ENCODE results near the gene DRD1. TPM values are rescaled to one million over a fixed set of nuclear protein-coding genes. Genes with fewer than 3 reads are reported as not detected.
"Not testable (repeated sequence)": the region's sequence is repeated elsewhere in the genome, so short reads cannot be mapped to it uniquely, and the experiment has no call there.

DRD1 gene
- total and polyA plus RNA-seq, 7 experiments from 2014 or later, result not detected

DNA sequence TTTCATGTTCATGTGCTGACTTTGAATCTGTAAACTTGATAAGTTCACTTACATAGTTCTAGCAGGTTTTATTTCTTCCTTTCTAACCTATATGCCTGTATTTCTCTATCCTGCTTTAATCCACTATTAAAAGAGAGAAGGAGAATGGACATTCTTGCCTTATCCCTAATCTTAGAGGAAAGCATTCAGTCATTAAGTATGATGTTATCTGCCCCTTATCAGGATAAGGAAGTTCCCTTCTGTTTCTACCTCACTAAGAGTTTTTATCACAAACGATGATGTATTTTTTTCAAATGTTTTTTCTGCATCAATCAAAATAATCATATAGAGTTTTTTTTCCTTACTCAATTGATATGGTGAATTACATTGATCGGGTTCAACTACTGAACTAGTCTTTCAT lies 33.1 kb downstream of the DRD1 start:
- no peak for ATAC-seq
- no peak for DNase-seq
- POLR2A ChIA-PET, result no interaction called here
- CTCF ChIA-PET, result no interaction called here
- intact Hi-C loops (cut with micrococcal nuclease), result no loop called here
- Histone ChIP-seq H3K4me3 (ENCODE audit: low read length) (no peak overlapping the region), H3K27me3 (ENCODE audit: control insufficient read depth in 2 of 2, insufficient read depth in 2 of 2, low read length in 2 of 2) (no peaks in the 10 kb centered on the region), H3K36me3 (ENCODE audit: control insufficient read depth in 2 of 3, insufficient read depth in 3 of 3, low read length in 3 of 3) (no peaks in the 10 kb centered on the region), H3K9me3 (ENCODE audit: control insufficient read depth in 2 of 3, low read length in 3 of 3) (no peaks in the 10 kb centered on the region), H3K27ac (ENCODE audit: low read depth, low read length) (no peak overlapping the region), H3K4me1 (ENCODE audit: control insufficient read depth in 2 of 2, insufficient read depth in 2 of 2, low read length in 2 of 2) (no peaks in the 10 kb centered on the region)
- Mint-ChIP-seq H3K27ac (no peak overlapping the region), H3K4me3 (no peak overlapping the region), H3K36me3 (peaks cover 0 to 9% (median 0%) of the 10 kb centered on the region in 5 donors), H3K27me3 (peaks cover 16 to 47% (median 29%) of the 10 kb centered on the region in 5 donors), H3K9me3 (peaks cover 1 to 10% (median 4%) of the 10 kb centered on the region in 11 donors), H3K4me1 (no peaks in the 10 kb centered on the region)

GRCh38 chr5:175406300-175406699 lies 37.7 kb downstream of the DRD1 start:
- no peak overlapping the region for H3K27ac Mint-ChIP-seq
- no peak overlapping the region for H3K4me3 Mint-ChIP-seq
- peaks cover 0 to 10% (median 0%) of the 10 kb centered on the region in 5 donors for H3K27me3 Mint-ChIP-seq
- no peak overlapping the region for H3K4me3 ChIP-seq (ENCODE audit: low read length)
- peaks cover 0 to 12% (median 2%) of the 10 kb centered on the region in 11 donors for H3K9me3 Mint-ChIP-seq
- no peak for ATAC-seq
- peaks cover 0 to 5% (median 0%) of the 10 kb centered on the region in 3 experiments for H3K9me3 ChIP-seq (ENCODE audit: control insufficient read depth in 2 of 3, low read length in 3 of 3)
- H3K36me3 ChIP-seq (ENCODE audit: control insufficient read depth in 2 of 3, insufficient read depth in 3 of 3, low read length in 3 of 3), result no peaks in the 10 kb centered on the region
- ChIA-PET CTCF (no interaction called here), POLR2A (no interaction called here)
- DNase-seq, result no peak
- no peaks in the 10 kb centered on the region for H3K4me1 Mint-ChIP-seq
- intact Hi-C loops (cut with micrococcal nuclease), result no loop called here
- no peak overlapping the region for H3K27ac ChIP-seq (ENCODE audit: low read depth, low read length)
- no peaks in the 10 kb centered on the region for H3K27me3 ChIP-seq (ENCODE audit: control insufficient read depth in 2 of 2, insufficient read depth in 2 of 2, low read length in 2 of 2)
- H3K36me3 Mint-ChIP-seq, result no peaks in the 10 kb centered on the region
- H3K4me1 ChIP-seq (ENCODE audit: control insufficient read depth in 2 of 2, insufficient read depth in 2 of 2, low read length in 2 of 2), result no peaks in the 10 kb centered on the region

GRCh38 chr5:175397590-175398297 lies 46.2 kb downstream of the DRD1 start:
- ATAC-seq; CTCF ChIA-PET; H3K36me3 ChIP-seq (ENCODE audit: control insufficient read depth in 2 of 3, insufficient read depth in 3 of 3, low read length in 3 of 3); H3K9me3 ChIP-seq (ENCODE audit: control insufficient read depth in 2 of 3, low read length in 3 of 3); H3K4me3 Mint-ChIP-seq; H3K27ac ChIP-seq (ENCODE audit: low read depth, low read length); H3K36me3 Mint-ChIP-seq; intact Hi-C loops (cut with micrococcal nuclease); H3K4me1 ChIP-seq (ENCODE audit: control insufficient read depth in 2 of 2, insufficient read depth in 2 of 2, low read length in 2 of 2); H3K4me3 ChIP-seq (ENCODE audit: low read length); H3K9me3 Mint-ChIP-seq; H3K27me3 ChIP-seq (ENCODE audit: control insufficient read depth in 2 of 2, insufficient read depth in 2 of 2, low read length in 2 of 2); POLR2A ChIA-PET; H3K27ac Mint-ChIP-seq; DNase-seq; H3K4me1 Mint-ChIP-seq: not testable (repeated sequence)
- peaks cover 0 to 30% (median 17%) of the 10 kb centered on the region in 5 donors for H3K27me3 Mint-ChIP-seq

GRCh38 chr5:175395430-175395829 lies 48.6 kb downstream of the DRD1 start:
- ATAC-seq; H3K4me1 ChIP-seq (ENCODE audit: control insufficient read depth in 2 of 2, insufficient read depth in 2 of 2, low read length in 2 of 2); POLR2A ChIA-PET; H3K27ac Mint-ChIP-seq; H3K4me3 ChIP-seq (ENCODE audit: low read length); H3K36me3 Mint-ChIP-seq; H3K36me3 ChIP-seq (ENCODE audit: control insufficient read depth in 2 of 3, insufficient read depth in 3 of 3, low read length in 3 of 3); H3K9me3 Mint-ChIP-seq; H3K4me3 Mint-ChIP-seq; H3K27ac ChIP-seq (ENCODE audit: low read depth, low read length); H3K4me1 Mint-ChIP-seq; H3K9me3 ChIP-seq (ENCODE audit: control insufficient read depth in 2 of 3, low read length in 3 of 3); H3K27me3 ChIP-seq (ENCODE audit: control insufficient read depth in 2 of 2, insufficient read depth in 2 of 2, low read length in 2 of 2); CTCF ChIA-PET; DNase-seq; intact Hi-C loops (cut with micrococcal nuclease): not testable (repeated sequence)
- H3K27me3 Mint-ChIP-seq, result peaks cover 0 to 38% (median 23%) of the 10 kb centered on the region in 5 donors

GRCh38 chr5:175394601-175395000 lies 49.4 kb downstream of the DRD1 start:
- no peak for ATAC-seq
- ChIA-PET POLR2A (no interaction called here), CTCF (interaction anchor here (0.6 kb wide), 1 partner anchor 9 kb away, joined by 5 read pairs; no protein-coding TSS in a partner anchor)
- Mint-ChIP-seq H3K4me1 (no peaks in the 10 kb centered on the region), H3K27me3 (peaks cover 0 to 42% (median 19%) of the 10 kb centered on the region in 5 donors), H3K27ac (no peak overlapping the region), H3K36me3 (peaks cover 0 to 6% (median 0%) of the 10 kb centered on the region in 5 donors), H3K9me3 (peaks cover 0 to 7% (median 3%) of the 10 kb centered on the region in 11 donors), H3K4me3 (no peak overlapping the region)
- Histone ChIP-seq H3K36me3 (ENCODE audit: control insufficient read depth in 2 of 3, insufficient read depth in 3 of 3, low read length in 3 of 3) (no peaks in the 10 kb centered on the region), H3K27ac (ENCODE audit: low read depth, low read length) (no peak overlapping the region), H3K27me3 (ENCODE audit: control insufficient read depth in 2 of 2, insufficient read depth in 2 of 2, low read length in 2 of 2) (no peaks in the 10 kb centered on the region), H3K4me1 (ENCODE audit: control insufficient read depth in 2 of 2, insufficient read depth in 2 of 2, low read length in 2 of 2) (no peaks in the 10 kb centered on the region), H3K9me3 (ENCODE audit: control insufficient read depth in 2 of 3, low read length in 3 of 3) (no peaks in the 10 kb centered on the region), H3K4me3 (ENCODE audit: low read length) (no peak overlapping the region)
- no peak for DNase-seq
- intact Hi-C loops (cut with micrococcal nuclease), result no loop called here

GRCh38 chr5:175393897-175394296 lies 50.1 kb downstream of the DRD1 start:
- no peaks in the 10 kb centered on the region for H3K4me1 Mint-ChIP-seq
- no peak overlapping the region for H3K4me3 Mint-ChIP-seq
- peaks cover 0 to 45% (median 26%) of the 10 kb centered on the region in 5 donors for H3K27me3 Mint-ChIP-seq
- Histone ChIP-seq H3K4me1 (ENCODE audit: control insufficient read depth in 2 of 2, insufficient read depth in 2 of 2, low read length in 2 of 2) (no peaks in the 10 kb centered on the region), H3K27ac (ENCODE audit: low read depth, low read length) (no peak overlapping the region), H3K9me3 (ENCODE audit: control insufficient read depth in 2 of 3, low read length in 3 of 3) (no peaks in the 10 kb centered on the region), H3K27me3 (ENCODE audit: control insufficient read depth in 2 of 2, insufficient read depth in 2 of 2, low read length in 2 of 2) (no peaks in the 10 kb centered on the region), H3K4me3 (ENCODE audit: low read length) (no peak overlapping the region), H3K36me3 (ENCODE audit: control insufficient read depth in 2 of 3, insufficient read depth in 3 of 3, low read length in 3 of 3) (no peaks in the 10 kb centered on the region)
- intact Hi-C loops (cut with micrococcal nuclease), result no loop called here
- H3K27ac Mint-ChIP-seq, result no peak overlapping the region
- peaks cover 0 to 7% (median 2%) of the 10 kb centered on the region in 11 donors for H3K9me3 Mint-ChIP-seq
- POLR2A ChIA-PET, result no interaction called here
- CTCF ChIA-PET, result no interaction called here
- ATAC-seq (no peak), DNase-seq (no peak)
- peaks cover 0 to 6% (median 0%) of the 10 kb centered on the region in 5 donors for H3K36me3 Mint-ChIP-seq

- H3K4me1 ChIP-seq (ENCODE audit: control insufficient read depth in 2 of 2, insufficient read depth in 2 of 2, low read length in 2 of 2), result no peaks in the 10 kb centered on the region
- intact Hi-C loops (cut with micrococcal nuclease), result no loop called here
- ATAC-seq (no peak), DNase-seq (no peak)
- Mint-ChIP-seq H3K4me1 (peaks cover 0 to 2% (median 0%) of the 10 kb centered on the region in 7 donors), H3K27ac (no peak overlapping the region), H3K27me3 (peaks cover 0 to 52% (median 35%) of the 10 kb centered on the region in 5 donors), H3K9me3 (peaks cover 0 to 7% (median 1%) of the 10 kb centered on the region in 11 donors), H3K36me3 (peaks cover 0 to 6% (median 0%) of the 10 kb centered on the region in 5 donors), H3K4me3 (no peak overlapping the region)
- CTCF ChIA-PET, result no interaction called here
- no peaks in the 10 kb centered on the region for H3K36me3 ChIP-seq (ENCODE audit: control insufficient read depth in 2 of 3, insufficient read depth in 3 of 3, low read length in 3 of 3)
- H3K27ac ChIP-seq (ENCODE audit: low read depth, low read length), result no peak overlapping the region
- H3K27me3 ChIP-seq (ENCODE audit: control insufficient read depth in 2 of 2, insufficient read depth in 2 of 2, low read length in 2 of 2), result no peaks in the 10 kb centered on the region
- H3K9me3 ChIP-seq (ENCODE audit: control insufficient read depth in 2 of 3, low read length in 3 of 3), result no peaks in the 10 kb centered on the region
- H3K4me3 ChIP-seq (ENCODE audit: low read length), result no peak overlapping the region
- POLR2A ChIA-PET, result no interaction called here
Observed at GRCh38 chr5:175392236-175392635, 51.7 kb downstream of the DRD1 start.

Data from naive thymus-derived CD4-positive, alpha-beta T cell (primary cell).